HG03280 (cell line): ENCODE measurements around the gene TOMM22.

Experiments used
- ATAC-seq: cut with Tn5 transposase; IDR thresholded peaks from one replicate; pipeline ENCODE4 v1.9.1; 2021; ENCODE audit warnings: mild to moderate bottlenecking, moderate library complexity; ENCODE audit not compliant: unreplicated experiment

TOMM22 gene

DNA sequence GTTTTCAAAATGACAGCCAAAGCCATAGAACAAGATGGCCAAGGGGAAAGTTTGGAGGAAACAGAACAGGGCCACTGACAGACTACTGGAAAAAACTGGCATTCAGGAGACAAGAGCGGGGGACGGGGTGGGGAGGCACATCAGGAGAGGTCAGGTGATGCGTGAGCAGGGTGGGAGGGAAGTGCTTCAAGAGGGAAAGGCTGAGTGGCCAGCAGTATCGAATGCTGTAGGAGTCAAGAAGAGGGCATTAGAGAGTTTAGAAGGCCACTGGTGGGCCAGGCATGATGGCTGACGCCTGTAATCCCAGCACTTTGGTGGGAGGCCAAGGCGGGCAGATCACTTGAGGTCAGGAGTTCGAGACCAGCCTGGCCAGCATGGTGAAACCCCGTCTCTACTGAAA lies 32.2 kb downstream of the TOMM22 start:
- ATAC-seq: no peak

DNA sequence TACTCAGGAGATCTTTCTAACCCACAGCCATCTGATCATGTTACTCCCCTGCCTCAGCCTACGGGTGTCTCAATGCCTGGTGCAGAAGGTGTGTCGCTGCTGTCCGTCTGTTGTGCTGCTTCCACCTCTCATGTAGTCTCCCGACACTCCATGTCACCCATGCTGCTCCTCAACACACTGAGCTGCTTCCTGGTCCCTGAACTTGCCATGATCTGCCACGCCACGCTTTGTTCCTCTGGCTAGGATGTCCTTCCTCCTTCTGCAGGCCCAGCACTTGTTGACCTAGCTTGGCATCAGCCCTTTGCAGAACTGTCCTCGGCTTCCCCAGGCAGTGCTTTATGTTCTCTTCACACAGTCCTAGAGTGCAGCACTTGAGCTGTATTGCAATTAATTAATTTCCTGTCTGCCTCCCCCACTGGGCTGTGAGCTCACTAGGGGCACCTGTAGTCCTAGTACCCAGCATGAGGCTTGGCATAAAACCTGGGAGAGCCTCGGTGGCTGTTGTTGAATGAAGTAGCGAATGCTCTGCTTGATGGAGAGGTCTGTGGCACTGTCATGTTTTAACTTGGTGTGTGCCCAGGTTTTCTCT lies 33.5 kb downstream of the TOMM22 start:
- no peak for ATAC-seq

DNA sequence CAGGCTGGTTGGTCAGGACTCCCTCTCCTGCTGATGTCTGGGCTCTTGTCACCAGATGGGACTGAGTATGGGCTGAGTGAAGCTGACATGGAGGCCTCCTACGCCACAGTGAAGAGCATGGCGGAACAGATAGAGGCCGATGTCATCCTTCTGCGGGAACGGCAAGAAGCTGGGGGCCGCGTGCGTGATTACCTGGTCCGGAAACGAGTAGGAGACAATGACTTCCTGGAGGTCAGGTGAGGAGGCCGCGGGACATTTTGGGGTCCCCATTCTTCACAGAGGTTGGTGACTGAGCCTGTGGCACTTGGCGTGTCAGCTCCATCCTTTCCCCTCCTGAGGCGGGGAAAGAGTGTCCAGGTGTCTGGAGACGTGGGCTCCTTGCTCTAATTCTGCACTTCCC lies 34.1 kb downstream of the TOMM22 start:
- no peak for ATAC-seq

DNA sequence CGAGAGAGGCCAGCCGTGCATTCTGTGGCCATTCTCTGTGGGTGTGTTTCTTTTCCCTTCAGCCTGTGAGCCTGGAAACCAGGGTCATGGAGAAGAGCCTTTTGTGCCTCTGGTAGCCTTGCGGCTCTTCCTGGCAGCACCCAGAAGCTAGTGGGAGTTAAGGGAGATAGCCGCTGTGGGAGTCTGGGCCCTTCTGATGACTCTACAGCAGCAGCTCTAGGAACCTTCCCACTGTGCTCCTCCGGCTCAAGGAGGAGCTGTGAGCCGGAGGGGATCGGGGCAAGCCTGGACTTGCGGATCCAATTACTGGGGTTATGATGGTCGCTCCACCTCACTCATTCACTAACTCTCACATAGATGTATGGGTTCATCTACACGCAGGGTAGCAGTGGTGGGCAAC lies 34.5 kb downstream of the TOMM22 start:
- no peak for ATAC-seq

DNA sequence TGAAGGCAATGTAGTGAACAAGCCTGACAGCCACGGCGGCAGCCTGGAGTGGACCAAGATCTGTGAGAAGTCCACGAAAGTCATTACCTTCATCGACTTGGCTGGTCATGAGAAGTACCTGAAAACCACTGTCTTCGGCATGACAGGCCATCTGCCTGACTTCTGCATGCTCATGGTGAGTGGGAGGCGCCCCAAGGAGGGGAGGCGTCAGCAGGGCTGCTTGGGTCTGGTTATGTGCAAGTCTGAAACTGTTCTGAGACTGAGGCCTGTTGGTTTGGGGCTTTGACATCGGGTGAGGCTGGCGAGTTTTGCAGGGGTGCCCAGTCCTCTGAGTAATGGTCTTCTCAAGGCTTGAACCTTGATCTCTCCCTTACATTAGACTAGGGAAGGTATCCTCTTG lies 35.1 kb downstream of the TOMM22 start:
- ATAC-seq: no peak

DNA sequence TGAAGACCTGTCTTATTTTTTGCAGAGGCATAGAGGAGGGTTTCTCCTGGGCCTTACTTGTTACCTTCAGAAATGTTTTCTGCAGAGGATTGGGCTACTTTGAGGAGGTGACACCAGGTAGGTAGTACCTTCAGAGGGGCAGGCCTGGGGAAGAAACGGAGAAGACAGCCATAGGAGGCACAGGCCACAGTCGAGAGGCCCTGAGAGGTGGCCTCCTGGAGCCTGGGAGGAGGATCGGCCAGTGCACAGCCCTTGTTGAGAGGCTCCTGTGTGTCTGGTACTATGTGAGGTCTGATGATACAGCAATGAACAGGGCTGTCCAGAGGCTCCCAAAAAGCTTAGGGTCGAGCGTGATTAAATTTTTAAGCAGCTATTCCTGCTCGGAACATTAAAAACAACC lies 35.5 kb downstream of the TOMM22 start:
- ATAC-seq: no peak

DNA sequence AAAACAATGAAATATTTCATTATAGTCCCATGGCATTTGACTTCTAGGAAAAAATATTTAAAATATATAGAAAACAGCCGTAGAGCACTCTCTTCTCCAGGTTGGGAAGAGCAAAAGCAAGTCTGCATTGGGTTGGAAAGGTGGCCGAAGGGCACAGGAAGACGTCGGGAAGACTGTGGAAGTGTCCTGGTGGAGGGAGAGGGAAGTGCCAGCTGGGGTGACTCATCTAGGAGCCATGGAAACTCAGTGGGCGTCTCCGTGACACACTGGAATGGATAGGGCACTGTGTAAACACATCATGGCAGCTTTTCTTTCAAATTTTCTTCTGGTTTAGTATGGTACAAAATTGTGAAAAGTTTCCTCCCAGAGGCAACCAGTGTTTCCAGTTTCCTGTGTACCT lies 36.7 kb downstream of the TOMM22 start:
- ATAC-seq: no peak

DNA sequence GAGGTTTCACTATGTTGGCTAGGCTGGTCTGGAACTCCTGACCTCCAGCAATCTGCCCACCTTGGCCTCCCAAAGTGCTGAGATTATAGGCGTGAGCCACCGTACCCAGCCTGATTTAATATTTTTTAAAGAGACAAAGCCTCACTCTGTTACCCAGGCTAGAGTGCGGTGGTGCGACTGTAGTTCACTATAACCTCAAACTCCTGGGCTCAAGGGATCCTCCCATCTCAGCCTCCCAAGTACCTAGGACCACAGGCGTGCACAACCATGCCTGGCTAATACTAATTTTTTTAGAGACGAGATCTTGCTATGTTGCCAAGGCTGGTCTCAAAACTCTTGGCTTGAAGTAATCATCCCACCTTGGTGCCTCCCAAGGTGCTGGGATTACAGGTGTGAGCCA lies 37.4 kb downstream of the TOMM22 start:
- no peak for ATAC-seq

DNA sequence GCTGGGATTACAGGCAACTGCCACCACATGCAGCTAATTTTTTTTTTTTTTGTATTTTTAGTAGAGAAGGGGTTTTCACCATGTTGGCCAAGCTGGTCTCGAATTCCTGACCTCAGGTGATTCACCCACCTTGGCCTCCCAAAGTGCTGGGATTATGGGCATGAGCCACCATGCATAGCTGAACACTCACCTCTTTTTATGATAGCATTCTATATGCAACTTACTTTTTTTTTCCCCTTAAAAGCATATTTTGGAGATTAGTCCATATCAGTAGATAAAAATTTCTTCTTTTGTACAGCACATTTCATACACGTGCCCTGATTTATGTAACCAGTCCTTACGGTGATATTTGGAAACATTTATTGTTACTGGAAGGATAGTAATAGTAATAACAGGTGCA lies 38.6 kb downstream of the TOMM22 start:
- ATAC-seq: no peak

DNA sequence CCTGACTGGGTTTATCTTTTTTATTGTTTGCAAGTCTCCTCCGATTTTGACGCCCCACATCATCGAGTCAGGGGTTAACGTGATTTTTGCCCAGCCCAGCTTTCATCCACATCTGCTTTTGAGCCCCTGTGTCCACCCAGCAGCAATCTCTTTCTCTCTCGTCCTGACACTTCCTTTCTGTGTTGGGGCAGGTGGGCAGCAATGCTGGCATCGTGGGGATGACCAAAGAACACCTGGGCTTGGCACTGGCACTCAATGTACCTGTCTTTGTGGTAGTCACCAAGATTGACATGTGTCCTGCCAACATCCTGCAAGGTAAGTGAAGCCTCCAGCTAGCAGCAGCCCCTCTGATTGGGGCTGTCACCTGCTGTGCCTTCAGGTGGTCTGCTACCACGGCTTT lies 39.8 kb downstream of the TOMM22 start:
- ATAC-seq: no peak

DNA sequence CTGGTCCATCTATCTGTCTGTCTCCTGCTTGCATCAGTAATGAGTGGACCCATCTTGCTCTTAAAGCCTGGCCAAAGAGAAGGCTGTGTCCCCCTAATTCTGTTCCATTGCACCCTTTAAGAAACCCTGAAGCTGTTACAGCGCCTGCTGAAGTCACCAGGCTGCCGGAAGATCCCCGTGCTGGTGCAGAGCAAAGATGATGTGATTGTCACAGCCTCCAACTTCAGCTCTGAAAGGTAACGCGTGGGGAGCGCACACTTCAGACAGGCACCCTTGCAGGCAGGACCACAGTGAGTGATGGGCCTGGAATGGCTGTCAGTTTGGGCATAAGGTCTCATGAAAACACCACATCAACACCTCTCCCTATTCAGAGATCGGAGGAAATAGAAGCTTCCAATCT lies 42.4 kb downstream of the TOMM22 start:
- no peak for ATAC-seq

DNA sequence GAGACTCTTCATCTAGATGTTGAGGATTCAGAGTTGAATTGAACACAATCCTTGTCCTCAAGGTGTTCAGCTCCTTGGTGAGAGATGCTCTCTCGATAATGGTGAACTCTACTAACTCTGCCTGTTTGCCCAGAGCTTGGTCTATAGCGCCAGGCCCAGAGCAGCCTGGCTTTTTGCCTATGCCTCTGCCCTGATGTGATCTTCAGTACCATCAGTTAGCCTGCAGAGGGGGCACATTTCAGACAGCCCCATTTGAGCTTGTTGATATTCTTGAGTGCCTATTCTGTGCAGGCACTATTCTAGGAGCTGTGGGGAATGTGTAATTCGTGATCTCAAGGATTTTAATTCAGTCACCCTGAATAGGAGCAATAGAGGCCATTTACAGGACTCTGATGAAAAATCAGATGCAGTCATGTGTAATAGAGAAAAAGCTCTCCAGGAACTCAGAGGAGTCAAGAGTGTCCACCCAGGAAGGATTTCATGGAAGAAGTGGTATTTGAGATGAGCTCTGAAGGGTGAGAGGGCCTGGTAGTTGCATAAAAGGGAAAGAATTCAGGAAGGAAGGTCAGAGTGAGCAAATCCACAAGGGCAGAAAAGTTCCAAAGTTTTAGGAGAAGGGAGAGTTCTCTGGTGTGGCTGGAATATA lies 43.3 kb downstream of the TOMM22 start:
- no peak for ATAC-seq

DNA sequence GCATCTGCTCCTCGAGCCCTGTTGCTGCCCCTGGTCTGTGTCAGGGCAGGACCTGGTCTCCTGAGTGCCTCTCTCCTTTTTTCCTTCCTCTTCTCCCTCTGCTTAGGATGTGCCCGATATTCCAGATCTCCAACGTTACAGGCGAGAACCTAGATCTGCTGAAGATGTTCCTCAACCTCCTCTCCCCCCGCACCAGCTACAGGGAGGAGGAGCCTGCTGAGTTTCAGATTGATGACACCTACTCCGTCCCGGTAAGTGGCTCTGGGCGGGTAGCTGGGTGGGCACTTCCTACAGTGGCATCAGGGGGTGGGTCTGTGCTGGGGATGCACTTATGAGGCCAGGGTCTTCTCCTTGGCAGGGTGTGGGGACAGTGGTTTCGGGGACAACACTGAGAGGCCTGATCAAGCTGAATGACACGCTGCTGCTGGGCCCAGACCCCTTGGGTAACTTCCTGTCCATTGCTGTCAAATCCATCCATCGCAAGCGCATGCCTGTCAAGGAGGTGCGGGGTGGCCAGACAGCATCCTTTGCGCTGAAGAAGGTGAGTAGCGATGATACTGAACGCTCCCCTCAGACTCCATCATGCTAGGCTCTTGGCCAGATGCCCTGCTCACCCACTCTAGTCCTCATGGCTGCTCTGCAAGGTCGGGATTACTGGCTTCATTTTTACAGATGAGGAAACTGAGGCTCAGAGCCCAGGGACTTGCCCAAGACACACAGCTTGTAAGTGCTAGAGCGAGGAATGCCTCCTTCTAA lies 44.3 kb downstream of the TOMM22 start:
- no peak for ATAC-seq

DNA sequence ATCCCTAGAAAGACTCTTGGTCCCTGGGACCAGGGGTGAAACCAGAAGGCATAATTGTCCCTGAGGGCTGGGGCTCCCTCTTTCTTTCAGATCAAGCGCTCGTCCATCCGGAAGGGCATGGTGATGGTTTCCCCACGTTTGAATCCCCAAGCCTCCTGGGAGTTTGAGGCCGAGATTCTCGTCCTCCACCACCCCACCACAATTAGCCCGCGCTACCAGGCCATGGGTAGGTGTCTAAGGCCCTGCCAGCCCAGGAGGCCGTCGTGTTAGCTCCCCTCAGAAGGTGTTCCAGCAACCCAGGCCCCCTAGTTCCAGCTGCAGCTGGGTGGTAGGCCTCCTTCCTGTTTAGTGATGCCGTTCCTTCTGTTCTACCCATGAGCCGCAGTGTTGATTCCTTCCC lies 45.4 kb downstream of the TOMM22 start:
- no peak for ATAC-seq

DNA sequence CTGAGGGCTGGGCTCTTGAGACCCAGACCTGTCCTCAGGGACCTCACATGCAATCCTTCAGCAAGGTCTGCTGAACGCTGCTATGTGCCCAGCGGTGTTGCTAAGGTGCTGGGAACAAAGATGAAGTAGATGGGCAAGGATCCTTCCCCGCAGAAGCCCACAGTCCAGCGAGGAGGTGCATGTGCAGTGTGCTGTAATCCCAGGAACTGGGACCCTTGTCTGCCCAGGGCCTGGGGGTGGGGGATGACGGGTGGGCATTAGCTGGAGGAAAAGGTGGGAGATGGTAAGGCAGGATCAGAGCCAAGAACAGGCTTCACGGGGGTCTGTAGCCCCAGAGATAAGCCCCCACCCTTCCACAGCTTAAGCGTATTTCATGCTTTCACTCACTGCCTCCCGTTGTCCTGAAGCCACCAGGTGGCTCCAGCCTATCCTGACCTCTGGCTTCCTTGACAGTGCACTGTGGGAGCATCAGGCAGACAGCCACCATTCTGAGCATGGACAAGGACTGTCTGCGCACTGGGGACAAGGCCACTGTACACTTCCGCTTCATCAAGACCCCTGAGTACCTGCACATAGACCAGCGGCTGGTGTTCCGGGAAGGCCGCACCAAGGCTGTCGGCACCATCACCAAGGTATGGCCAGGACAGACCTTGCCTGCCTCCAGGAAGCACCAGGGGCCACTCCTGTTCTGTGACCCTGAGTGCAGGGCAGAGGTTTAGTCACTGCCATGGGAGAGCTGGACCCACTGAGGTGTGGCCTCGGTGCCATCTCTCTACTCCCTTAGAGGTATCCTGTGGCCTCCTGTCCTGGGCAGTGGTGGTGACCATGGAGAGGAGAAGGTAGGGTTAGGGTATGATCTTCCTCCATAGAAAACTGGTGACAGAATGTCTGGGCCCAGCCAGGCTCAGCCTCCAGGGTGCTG lies 46.0 kb downstream of the TOMM22 start:
- ATAC-seq: no peak

DNA sequence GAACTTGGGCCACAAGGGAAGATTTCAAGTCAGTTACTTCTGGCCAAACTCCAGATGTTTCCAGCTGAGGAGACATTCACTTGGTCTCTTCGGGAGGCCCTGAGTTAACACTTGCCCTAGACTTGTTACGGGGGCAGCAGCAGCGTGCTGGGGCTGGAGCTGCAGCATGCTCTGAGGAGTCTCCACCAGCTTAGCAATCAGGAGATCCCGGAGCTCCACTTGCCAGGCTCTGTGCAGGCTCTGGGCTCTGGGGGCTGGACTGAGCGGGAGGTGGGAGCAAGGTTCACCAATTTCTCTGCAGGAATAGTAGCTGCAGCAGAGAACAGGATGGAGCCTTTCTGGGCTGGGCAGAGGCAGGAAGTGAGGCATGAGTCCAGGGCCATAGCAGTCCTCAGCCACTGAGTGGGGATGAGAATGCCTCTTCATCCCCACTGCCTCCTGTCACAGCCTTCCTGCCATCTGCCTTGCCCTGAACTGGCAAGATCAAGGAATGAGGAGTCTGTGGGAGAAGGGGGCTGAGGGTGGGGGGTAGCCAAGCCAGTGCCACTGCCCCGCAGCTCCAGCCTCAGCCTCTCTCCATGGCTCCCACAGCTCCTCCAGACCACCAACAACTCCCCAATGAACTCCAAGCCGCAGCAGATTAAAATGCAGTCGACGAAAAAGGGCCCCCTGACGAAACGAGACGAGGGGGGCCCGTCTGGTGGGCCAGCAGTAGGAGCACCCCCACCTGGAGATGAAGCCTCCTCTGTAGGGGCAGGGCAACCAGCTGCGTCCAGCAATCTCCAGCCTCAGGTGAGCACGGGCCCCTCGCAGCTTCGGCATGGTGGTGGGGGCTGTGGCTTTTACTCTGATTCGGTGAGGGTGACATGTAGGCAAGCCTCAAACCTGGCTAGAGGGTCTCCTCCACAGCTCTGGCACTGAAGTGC lies 47.4 kb downstream of the TOMM22 start:
- ATAC-seq: no peak

DNA sequence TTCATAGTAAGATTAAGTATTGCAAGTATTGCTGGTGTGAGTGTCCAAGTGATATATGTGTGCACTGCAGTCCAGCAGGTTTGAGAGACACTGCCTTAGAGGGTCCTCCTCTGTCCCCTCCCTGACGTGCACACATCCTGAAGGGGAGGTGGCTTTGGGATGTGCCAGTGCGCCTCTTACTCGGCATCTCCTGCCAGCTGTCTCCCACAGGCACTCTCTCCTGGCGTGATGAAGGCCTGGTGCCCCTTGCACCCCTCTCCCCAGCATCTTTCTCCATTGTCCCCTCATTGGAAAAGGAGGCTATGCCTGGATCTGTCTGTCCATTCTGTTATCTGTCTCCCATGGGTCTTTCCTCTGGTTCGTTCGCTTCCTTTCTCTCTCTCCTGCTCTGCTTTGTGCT lies 48.2 kb downstream of the TOMM22 start:
- no peak for ATAC-seq

DNA sequence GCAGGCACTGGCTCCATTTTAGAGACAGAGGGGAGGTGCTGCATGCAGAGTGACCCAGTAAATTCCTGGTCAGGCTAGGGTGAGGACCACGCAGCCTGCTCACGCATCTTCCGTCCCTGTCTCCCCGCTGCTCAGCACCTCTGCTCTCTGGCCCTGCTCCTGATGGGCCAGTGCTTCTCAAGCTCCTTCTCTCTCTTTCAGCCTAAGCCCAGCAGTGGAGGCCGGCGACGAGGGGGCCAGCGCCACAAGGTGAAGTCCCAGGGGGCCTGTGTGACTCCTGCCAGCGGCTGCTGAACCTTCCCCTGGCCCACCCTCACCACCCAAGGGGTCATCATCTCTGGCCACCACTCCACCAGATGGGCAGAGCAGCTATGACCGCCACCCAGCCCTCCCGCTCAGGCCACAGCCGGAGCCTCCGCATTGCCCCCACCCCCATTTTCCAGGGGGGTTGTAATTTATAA lies 48.7 kb downstream of the TOMM22 start:
- ATAC-seq: no peak

DNA sequence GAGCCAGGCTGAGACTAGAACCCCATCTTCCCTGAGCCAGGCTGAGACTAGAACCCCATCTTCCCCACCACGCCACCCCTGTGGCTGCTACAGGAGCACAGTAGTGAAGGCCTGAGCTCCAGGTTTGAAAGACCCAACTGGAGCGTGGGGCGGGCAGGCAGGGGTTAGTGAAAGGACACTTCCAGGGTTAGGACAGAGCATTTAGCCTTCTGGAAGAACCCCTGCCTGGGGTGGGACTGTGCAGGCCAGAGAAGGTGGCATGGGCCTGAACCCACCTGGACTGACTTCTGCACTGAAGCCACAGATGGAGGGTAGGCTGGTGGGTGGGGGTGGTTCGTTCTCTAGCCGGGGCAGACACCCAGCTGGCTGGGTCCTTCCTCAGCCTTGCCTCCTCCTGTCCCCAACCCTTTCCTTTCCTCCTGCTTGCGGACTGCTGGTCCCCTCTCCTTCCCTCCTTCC lies 50.0 kb downstream of the TOMM22 start:
- ATAC-seq: no peak

DNA sequence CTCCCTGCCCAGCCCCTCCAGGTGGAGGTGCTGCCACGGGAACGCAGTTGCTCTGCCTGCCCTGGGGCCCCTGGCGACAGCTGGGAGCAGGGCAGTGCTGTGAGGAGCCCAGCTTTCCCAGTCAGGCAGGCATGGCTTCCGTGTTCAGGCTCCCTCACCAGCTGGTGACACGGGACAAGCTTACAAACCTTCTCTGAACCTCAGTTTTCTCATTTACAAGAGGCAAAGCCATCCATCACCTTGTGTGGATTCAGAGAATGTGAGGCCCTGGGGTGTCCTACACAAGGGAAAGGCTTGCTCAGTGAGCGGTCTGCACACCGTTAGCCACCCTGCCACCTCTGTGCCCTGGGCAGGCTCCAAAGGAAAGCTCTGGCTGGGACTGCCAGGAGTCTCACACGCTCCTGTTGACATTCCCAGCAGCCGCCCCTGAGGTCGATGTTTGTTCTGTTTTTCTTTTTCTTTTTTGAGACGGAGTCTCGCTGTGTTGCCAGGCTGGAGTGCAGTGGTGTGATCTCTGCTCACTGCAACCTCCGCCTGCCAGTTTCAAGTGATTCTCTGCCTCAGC lies 50.6 kb downstream of the TOMM22 start:
- ATAC-seq: no peak
